Neural cell (in vitro differentiated cells): Measurements from ENCODE around the gene CYTH3.

Experiments
- CTCF ChIP-seq: fragments of 450-650 bp; IDR thresholded peaks from 2 replicates; pipeline ENCODE4 v1.5.1; 2014; ENCODE audit warnings: antibody characterized with exemption, mild to moderate bottlenecking, moderate library complexity; ENCODE audit not compliant: poor library complexity, severe bottlenecking
- EP300 ChIP-seq: fragments of 450-650 bp; conservative IDR thresholded peaks from 2 replicates; pipeline ENCODE4 v1.6.1; 2014; ENCODE audit warnings: antibody characterized with exemption, mild to moderate bottlenecking, moderate library complexity; ENCODE audit not compliant: poor library complexity, severe bottlenecking
- EZH2 ChIP-seq: fragments of 200-600, 300-800 bp; shearing (Covaris generic), sonication (generic); IDR thresholded peaks from 2 replicates; pipeline ENCODE4 v1.6.1; 2014; ENCODE audit warnings: antibody characterized with exemption, low read length, borderline replicate concordance, mild to moderate bottlenecking; ENCODE audit not compliant: insufficient read depth, poor library complexity, severe bottlenecking
- MXI1 ChIP-seq: fragments of 450-650 bp; conservative IDR thresholded peaks from 2 replicates; pipeline ENCODE4 v1.6.1; 2014; ENCODE audit warnings: antibody characterized with exemption, mild to moderate bottlenecking; ENCODE audit not compliant: poor library complexity, severe bottlenecking
- POLR2AphosphoS5 ChIP-seq: IDR thresholded peaks from 2 replicates; pipeline ENCODE4 v1.6.1; 2012
- RAD21 ChIP-seq: fragments of 450-650 bp; conservative IDR thresholded peaks from 2 replicates; pipeline ENCODE4 v1.6.1; 2014; ENCODE audit warnings: antibody characterized with exemption, mild to moderate bottlenecking, moderate library complexity
- REST ChIP-seq: IDR thresholded peaks from 2 replicates; pipeline ENCODE4 v1.6.1; 2012; ENCODE audit warnings: borderline replicate concordance
- SMC3 ChIP-seq: fragments of 450-650 bp; conservative IDR thresholded peaks from 2 replicates; pipeline ENCODE4 v1.6.1; 2014; ENCODE audit warnings: antibody characterized with exemption, mild to moderate bottlenecking, moderate library complexity; ENCODE audit not compliant: poor library complexity
- TAF1 ChIP-seq: IDR thresholded peaks from 2 replicates; pipeline ENCODE4 v1.6.1; 2012; ENCODE audit warnings: low read depth

GRCh38 chr7:6151994-6152735 lies 120.3 kb downstream of the CYTH3 start:
- TF ChIP-seq CTCF (no peak), POLR2AphosphoS5 (no peak), EZH2 (no peak), REST (no peak), RAD21 (no peak), MXI1 (no peak), EP300 (no peak), TAF1 (no peak), SMC3 (no peak)
